Calu3 (cell line): Measurements from ENCODE around the gene GIT1. TPM values are rescaled to one million over a fixed set of nuclear protein-coding genes. Genes with fewer than 3 reads are reported as not detected.

Source experiments
- BruUV-seq: library from RNA; stranded (reverse); fragments of 400-500 nt; replicated peaks from 2 replicates; lab custom pipeline; 2021; lab: Mats Ljungman, UMichigan
- CTCF ChIA-PET: fragments of 300-600 bp; sonication (Branson Sonifier 250); formaldehyde crosslinking; loops from one replicate; lab custom pipeline; 2022; ENCODE audit warnings: antibody characterized with exemption; lab: Charles Lee
- DNase-seq: peaks from one replicate; pipeline ENCODE4 v3.0.0; 2022
- H3K27ac Mint-ChIP-seq: one replicate; pipeline ENCODE4 v1.8.0; 2022; ENCODE audit warnings: mixed read lengths; ENCODE audit not compliant: unreplicated experiment
- H3K27me3 Mint-ChIP-seq: one replicate; pipeline ENCODE4 v1.8.0; 2022; ENCODE audit warnings: mixed read lengths; ENCODE audit not compliant: unreplicated experiment
- H3K36me3 Mint-ChIP-seq: one replicate; pipeline ENCODE4 v1.8.0; 2022; ENCODE audit warnings: mild to moderate bottlenecking, moderate library complexity, mixed read lengths; ENCODE audit not compliant: insufficient read depth, unreplicated experiment
- H3K4me1 Mint-ChIP-seq: one replicate; pipeline ENCODE4 v1.8.0; 2022; ENCODE audit warnings: mild to moderate bottlenecking, low read depth, mixed read lengths; ENCODE audit not compliant: unreplicated experiment
- H3K4me3 Mint-ChIP-seq: one replicate; pipeline ENCODE4 v1.8.0; 2022; ENCODE audit warnings: mild to moderate bottlenecking, low read depth, moderate library complexity, mixed read lengths; ENCODE audit not compliant: unreplicated experiment
- H3K9me3 Mint-ChIP-seq: one replicate; pipeline ENCODE4 v1.8.0; 2022; ENCODE audit warnings: low read depth, mixed read lengths; ENCODE audit not compliant: unreplicated experiment
- intact Hi-C: fragments of 100-400 bp; cut with micrococcal nuclease; formaldehyde crosslinking; loops from one replicate; pipeline ENCODE4 v1.10.0; 2022; ENCODE audit not compliant: unreplicated experiment
- total RNA-seq: library from RNA; stranded (reverse); gene quantifications from 2 replicates; pipeline ENCODE4 v1.2.3, GENCODE V29; 2022
- TF ChIP-seq, protein P1 (sequence below): fragments of 200-600 bp; IDR thresholded peaks from one replicate; pipeline ENCODE4 v1.8.0; 2022; ENCODE audit warnings: antibody characterized with exemption; ENCODE audit not compliant: unreplicated experiment

Gene GIT1
- total RNA-seq, 1 experiment from 2014 or later: 47.7 TPM

DNA sequence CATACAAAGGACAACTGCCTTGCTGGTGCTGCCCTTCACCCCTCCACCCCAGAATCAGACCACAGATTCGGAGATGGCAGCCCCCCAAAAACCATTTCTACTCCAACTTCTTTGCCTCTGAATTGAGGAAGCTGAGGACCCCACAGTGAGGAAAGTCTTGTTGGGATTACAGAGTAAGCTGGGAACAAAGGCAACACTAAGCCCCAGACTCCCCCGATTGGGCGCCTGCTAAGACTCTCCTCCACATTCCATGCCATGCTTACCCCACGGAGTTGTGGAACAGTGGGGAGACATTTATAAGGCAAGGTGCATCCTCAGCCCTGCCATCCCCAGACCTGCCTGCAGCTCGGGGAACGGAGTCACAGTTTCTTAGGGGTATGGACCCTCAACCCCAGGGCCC, 1.9 kb downstream of the GIT1 start:
- no peaks in the 10 kb centered on the region for H3K27me3 Mint-ChIP-seq
- H3K4me1 Mint-ChIP-seq: peaks cover 38% of the 10 kb centered on the region
- H3K36me3 Mint-ChIP-seq: peaks cover 43% of the 10 kb centered on the region
- TSS peak; percentile 20 for BruUV-seq
- CTCF ChIA-PET: interaction anchor here (0.6 kb wide), 1 partner anchor 217 kb away, joined by 4 read pairs; no protein-coding TSS in a partner anchor
- H3K4me3 Mint-ChIP-seq: peak overlapping the region; percentile 79
- H3K27ac Mint-ChIP-seq: no peak overlapping the region
- DNase-seq: no peak
- intact Hi-C loops: no loop called here
- TF ChIP-seq, protein P1, sequence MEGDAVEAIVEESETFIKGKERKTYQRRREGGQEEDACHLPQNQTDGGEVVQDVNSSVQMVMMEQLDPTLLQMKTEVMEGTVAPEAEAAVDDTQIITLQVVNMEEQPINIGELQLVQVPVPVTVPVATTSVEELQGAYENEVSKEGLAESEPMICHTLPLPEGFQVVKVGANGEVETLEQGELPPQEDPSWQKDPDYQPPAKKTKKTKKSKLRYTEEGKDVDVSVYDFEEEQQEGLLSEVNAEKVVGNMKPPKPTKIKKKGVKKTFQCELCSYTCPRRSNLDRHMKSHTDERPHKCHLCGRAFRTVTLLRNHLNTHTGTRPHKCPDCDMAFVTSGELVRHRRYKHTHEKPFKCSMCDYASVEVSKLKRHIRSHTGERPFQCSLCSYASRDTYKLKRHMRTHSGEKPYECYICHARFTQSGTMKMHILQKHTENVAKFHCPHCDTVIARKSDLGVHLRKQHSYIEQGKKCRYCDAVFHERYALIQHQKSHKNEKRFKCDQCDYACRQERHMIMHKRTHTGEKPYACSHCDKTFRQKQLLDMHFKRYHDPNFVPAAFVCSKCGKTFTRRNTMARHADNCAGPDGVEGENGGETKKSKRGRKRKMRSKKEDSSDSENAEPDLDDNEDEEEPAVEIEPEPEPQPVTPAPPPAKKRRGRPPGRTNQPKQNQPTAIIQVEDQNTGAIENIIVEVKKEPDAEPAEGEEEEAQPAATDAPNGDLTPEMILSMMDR: no peak
- no peaks in the 10 kb centered on the region for H3K9me3 Mint-ChIP-seq

DNA sequence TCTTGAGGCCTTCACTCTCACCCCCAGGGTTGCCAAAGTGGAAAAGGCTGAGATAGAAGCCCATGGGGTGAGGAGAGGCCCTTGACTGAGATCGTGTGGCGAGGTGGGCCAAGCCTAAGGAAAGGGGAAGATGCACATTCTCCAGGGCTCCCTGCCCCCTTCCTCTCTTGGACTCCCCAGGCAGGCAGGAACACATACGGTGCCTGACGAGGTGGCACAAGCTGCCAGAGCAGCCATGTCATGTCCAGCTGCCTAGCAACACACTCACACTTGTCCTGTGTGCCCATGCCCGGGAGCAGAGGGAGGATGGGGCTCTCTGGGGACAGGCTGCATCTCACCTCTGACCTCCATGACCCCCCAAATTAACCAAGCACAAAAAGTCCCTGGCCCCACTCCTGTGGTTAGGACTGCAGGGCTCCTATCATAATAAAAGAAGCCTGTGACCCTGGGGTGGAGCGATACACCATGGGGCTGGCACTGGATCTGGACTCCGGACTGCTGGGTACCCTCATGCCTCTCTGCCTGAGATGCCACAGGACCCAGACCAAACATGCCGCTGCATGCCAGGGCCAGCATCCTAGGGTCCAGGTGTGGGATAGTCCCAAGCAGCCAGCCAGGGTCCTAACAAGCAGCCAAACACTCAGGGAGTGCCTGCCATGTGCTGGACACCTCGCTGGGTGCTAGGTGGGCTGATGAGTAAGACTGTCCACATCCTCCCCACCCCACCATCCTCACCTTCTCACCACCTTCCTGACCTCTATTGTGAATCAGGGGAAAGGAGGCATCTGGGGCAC, 2.6 kb downstream of the GIT1 start:
- H3K4me3 Mint-ChIP-seq: peak overlapping the region; percentile 79
- TF ChIP-seq, protein P1: no peak
- no peaks in the 10 kb centered on the region for H3K9me3 Mint-ChIP-seq
- peaks cover 41% of the 10 kb centered on the region for H3K36me3 Mint-ChIP-seq
- H3K27ac Mint-ChIP-seq: no peak overlapping the region
- intact Hi-C loops: no loop called here
- no peak for DNase-seq
- H3K4me1 Mint-ChIP-seq: peaks cover 31% of the 10 kb centered on the region
- CTCF ChIA-PET: interaction anchor here (0.6 to 1.0 kb wide), 2 partner anchors 21 to 218 kb away, joined by 3 to 4 read pairs; partner anchors contain the start of gene ABHD15
- BruUV-seq: no TSS peak
- H3K27me3 Mint-ChIP-seq: no peaks in the 10 kb centered on the region

DNA sequence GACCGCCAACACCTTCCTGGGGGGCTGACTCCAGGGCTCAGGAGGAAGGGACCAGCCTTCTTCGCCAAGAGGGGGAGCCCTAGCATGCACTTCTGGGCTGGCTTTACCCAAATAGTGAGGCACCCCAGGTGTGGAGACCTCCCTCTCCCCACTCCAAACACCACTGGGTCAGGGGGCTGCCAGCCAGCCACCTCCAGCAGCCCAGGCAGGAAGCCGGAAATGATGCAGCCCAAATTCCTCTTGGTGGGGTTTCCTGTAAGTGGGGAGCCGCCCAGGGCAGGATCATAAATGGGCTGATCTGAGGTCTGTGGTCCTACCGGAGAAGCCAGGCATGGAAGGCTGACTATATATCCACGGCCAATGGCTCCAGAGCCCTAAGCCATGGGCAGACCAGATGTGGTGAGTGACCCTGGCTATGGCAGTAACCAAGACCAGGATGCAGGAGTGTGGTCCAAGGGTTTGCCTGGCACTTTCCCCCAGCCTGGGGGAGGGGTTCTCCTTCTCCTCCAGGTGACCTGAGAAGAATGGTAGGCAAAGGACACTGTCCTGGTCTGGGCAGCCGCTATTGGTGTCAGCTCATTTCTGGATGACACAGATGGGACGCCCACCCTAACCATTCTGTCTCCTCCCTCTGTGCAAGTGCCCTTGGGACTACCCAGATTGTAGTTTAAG, 4.2 kb downstream of the GIT1 start:
- H3K4me1 Mint-ChIP-seq: peaks cover 20% of the 10 kb centered on the region
- no TSS peak for BruUV-seq
- CTCF ChIA-PET: no interaction called here

DNA sequence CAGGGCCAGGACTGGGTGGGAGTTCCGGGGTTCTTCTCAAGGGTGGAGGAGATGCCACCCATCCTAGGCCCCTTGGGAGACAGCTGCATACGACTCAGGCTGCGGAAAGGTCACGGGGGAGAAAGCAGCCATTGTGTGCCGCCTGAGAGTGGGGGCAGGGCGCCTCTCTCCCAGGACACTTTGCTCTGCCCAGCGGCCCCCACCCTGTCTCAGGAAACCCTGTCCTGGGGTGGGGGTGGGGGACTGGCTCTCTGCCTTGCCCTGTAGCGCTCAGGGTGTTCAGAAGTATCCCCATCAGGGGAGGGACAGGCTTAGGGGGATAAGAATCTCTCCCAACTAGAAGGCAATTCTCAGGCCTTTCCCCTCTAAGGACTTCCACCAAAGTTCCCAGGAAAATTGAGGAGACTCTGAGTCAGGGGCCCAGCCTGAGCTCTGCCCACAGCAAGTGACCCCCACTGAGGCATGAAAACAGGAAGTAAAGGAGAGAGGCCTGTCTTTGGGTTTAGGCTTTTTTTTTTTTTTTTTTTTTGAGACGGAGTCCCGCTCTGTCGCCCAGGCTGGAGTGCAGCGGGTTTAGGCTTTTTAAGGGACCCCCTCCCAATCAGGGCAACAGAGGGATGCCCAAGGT, 4.9 kb downstream of the GIT1 start:
- no peak for DNase-seq
- no peak overlapping the region for H3K4me3 Mint-ChIP-seq
- no peaks in the 10 kb centered on the region for H3K9me3 Mint-ChIP-seq
- BruUV-seq: no TSS peak
- peaks cover 29% of the 10 kb centered on the region for H3K36me3 Mint-ChIP-seq
- peaks cover 19% of the 10 kb centered on the region for H3K4me1 Mint-ChIP-seq
- CTCF ChIA-PET: no interaction called here
- intact Hi-C loops: loop anchor here (5.0 kb wide), 1 partner anchor 33 kb away; no protein-coding TSS in a partner anchor
- H3K27ac Mint-ChIP-seq: no peak overlapping the region
- H3K27me3 Mint-ChIP-seq: no peaks in the 10 kb centered on the region
- TF ChIP-seq, protein P1: no peak

More for the DNA sequence above, 4.2 kb downstream of the GIT1 start:
- no peak overlapping the region for H3K27ac Mint-ChIP-seq
- H3K36me3 Mint-ChIP-seq: peaks cover 32% of the 10 kb centered on the region
- no peaks in the 10 kb centered on the region for H3K27me3 Mint-ChIP-seq
- H3K4me3 Mint-ChIP-seq: no peak overlapping the region
- H3K9me3 Mint-ChIP-seq: no peaks in the 10 kb centered on the region
- TF ChIP-seq, protein P1: no peak
- intact Hi-C loops: no loop called here
- DNase-seq: no peak
